IMR-90 (cell line): ENCODE results near the gene STEAP3.

Source experiments
- BHLHE40 ChIP-seq: fragments of 150-350 bp; IDR thresholded peaks from 2 replicates; pipeline ENCODE4 v1.6.1; 2016; ENCODE audit warnings: mild to moderate bottlenecking, low read depth, low read length
- MAFK ChIP-seq: IDR thresholded peaks from 2 replicates; pipeline ENCODE4 v1.6.1; 2012; ENCODE audit warnings: low read depth, low read length, improper control_type of control experiment
- POLR2A ChIP-seq: IDR thresholded peaks from 2 replicates; pipeline ENCODE4 v1.6.1; 2012; ENCODE audit warnings: mild to moderate bottlenecking, low read depth, low read length
- RAD21 ChIP-seq: IDR thresholded peaks from 2 replicates; pipeline ENCODE4 v1.6.1; 2012; ENCODE audit warnings: low read length, improper control_type of control experiment
- TF ChIP-seq, protein P1 (sequence below): conservative IDR thresholded peaks from 2 replicates; pipeline ENCODE4 v1.5.1; 2012; ENCODE audit warnings: mild to moderate bottlenecking, low read depth, low read length, improper control_type of control experiment

DNA sequence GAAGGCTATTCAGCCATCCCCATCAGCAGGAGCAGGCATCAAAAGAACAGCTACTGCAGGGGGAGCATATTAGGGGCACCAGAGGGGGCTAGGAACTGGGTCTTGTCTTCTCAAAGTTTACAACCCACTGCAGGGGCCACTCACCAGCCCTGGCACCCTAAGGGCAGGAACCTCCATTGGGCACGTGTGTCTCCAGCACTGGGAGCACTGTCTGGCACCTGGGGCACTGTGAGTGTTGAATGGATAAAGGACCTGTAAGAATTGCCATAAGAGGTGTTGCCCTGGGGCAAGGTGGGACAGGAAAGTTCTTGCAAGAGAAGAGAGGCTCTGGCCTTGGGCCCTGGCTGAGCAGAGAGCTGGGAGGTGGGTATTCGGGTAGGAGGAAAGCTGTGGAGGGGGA lies 1.4 kb upstream of the STEAP3 start:
- TF ChIP-seq, protein P1, sequence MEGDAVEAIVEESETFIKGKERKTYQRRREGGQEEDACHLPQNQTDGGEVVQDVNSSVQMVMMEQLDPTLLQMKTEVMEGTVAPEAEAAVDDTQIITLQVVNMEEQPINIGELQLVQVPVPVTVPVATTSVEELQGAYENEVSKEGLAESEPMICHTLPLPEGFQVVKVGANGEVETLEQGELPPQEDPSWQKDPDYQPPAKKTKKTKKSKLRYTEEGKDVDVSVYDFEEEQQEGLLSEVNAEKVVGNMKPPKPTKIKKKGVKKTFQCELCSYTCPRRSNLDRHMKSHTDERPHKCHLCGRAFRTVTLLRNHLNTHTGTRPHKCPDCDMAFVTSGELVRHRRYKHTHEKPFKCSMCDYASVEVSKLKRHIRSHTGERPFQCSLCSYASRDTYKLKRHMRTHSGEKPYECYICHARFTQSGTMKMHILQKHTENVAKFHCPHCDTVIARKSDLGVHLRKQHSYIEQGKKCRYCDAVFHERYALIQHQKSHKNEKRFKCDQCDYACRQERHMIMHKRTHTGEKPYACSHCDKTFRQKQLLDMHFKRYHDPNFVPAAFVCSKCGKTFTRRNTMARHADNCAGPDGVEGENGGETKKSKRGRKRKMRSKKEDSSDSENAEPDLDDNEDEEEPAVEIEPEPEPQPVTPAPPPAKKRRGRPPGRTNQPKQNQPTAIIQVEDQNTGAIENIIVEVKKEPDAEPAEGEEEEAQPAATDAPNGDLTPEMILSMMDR, result no peak
- TF ChIP-seq BHLHE40 (no peak), POLR2A (no peak), MAFK (no peak), RAD21 (no peak)
